Caki2 (cell line): ENCODE data around the gene ALG12. TPM values are rescaled to one million over a fixed set of nuclear protein-coding genes. Genes with fewer than 3 reads are reported as not detected.

Source experiments
- DNase-seq: peaks from one replicate; pipeline ENCODE4 v3.0.0-alpha.2; 2015; ENCODE audit warnings: low read depth
- in situ Hi-C: cut with HindIII; loops from 2 replicates; pipeline ENCODE4 v1.10.0; 2016; ENCODE audit warnings: low sequenced_read_pairs, low pct_unique_long_range_greater_than_20kb, mixed read lengths
- total RNA-seq: library from RNA; depleted of rRNA; stranded (reverse); fragments of >200 nt; shearing (Covaris generic); gene quantifications from 2 replicates; pipeline ENCODE4 v1.2.3, GENCODE V29; 2014; ENCODE audit warnings: low replicate concordance

The ALG12 gene
- total RNA-seq, 1 experiment from 2014 or later = 45.1 TPM

DNA sequence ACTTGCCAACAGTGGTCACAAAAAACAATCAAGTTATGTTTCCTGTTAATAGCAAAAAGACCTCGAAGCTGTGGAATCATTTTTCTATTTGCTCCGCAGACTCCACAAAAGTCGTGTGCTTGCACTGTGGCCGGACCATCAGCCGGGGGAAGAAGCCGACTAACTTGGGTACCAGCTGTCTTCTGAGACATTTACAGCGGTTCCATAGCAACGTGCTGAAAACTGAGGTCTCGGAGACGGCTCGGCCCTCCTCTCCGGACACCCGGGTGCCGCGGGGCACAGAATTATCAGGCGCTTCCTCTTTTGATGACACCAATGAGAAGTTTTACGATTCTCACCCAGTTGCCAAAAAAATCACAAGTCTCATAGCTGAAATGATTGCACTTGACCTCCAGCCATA is 33.0 kb downstream of the ALG12 start:
- in situ Hi-C loops = no loop called here
- DNase-seq = no peak

DNA sequence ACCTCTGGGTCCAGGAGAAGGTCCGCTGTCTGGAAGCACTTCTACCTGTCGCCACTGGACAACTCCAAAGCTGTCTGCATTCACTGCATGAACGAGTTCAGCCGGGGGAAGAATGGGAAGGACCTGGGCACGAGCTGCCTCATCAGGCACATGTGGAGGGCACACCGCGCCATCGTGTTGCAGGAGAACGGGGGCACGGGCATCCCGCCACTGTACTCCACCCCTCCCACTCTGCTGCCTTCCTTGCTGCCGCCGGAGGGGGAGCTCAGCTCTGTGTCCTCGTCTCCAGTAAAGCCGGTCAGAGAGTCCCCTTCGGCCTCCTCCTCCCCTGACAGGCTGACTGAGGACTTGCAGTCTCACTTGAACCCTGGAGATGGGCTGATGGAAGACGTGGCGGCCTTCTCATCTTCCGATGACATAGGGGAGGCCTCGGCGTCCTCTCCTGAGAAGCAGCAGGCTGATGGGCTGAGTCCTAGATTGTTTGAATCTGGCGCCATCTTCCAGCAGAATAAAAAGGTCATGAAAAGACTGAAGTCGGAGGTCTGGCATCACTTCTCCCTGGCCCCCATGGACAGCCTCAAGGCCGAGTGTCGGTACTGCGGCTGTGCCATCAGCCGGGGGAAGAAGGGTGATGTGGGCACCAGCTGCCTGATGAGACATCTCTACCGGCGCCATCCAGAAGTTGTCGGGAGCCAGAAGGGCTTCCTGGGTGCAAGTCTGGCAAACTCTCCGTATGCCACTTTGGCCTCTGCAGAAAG is 33.6 kb downstream of the ALG12 start:
- in situ Hi-C loops = no loop called here

GRCh38 chr22:49884075-49884474 is 34.2 kb downstream of the ALG12 start:
- no peak for DNase-seq
- in situ Hi-C loops = no loop called here

More for the DNA sequence above, 33.6 kb downstream of the ALG12 start:
- no peak for DNase-seq

DNA sequence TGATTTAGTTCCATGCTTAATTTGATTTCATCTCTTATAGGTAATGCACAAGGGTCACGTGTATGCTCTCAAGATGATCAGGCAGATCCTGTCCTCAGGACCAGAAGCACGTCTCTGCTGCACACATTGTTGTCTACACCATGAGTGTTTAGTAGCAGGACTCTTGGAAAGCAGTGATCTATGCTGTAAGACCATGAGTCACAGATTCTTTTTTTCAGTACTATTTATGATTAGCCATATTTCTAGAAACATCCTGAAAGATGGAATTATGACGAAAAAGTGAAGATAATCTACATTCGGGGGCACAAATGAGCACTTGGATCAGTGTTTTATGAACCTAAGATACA is 35.0 kb downstream of the ALG12 start:
- in situ Hi-C loops = no loop called here

DNA sequence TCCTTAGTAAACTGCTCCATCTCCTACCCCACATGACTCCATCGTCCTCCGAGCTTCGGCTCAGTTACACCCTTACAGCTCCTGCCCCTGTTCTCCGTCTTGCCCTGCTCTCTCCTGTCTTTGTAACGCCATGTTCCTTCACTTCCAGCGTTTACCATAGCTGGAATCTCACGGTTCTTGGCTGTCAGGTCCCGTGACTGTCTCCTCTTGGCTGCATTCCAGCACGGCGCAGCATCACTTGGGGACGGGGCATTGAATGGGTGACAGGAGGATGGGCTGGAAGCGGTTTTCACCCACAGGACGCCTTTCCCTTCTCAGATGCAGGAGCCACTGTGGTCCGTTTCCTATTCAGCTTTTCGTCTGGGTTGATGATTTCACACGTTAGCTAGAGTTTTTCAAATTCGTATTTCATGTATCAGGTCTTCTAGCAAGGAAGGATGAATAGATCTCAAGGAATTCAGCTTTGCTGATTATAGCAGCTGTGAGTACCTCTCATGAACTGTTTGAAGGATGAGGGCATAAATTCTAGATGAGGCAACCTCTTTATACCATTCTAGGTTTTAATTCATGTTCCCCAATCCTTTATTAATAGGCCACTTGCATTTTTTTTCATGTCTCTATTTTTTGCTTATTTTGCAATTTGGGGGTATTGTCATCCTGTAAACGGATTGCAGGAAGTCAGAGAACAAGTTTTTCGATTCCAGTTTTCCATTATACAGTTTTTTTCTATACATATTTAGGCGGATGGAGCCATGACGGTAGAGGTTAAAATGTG is 35.5 kb downstream of the ALG12 start:
- DNase-seq = no peak
- in situ Hi-C loops = no loop called here

More for the DNA sequence above, 35.0 kb downstream of the ALG12 start:
- no peak for DNase-seq

DNA sequence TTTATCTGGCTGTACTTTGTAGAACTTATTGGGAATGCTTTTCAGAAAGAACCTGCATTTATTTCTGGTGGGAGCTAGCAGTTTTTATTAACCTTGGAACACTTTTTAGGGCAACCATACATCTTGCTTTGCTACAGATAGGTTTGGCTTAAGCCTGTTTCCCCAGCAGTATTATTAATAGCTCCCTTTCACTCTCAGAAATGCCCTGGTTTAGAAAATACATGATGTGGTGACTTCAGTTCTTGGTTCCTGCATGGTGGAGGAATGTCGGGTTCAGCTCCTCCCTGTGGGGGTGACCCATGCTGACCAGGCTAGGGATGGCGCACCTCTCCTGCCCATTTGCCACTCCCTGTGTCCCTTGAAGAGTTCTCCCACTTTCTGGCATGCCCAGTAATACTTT is 36.4 kb downstream of the ALG12 start:
- in situ Hi-C loops = no loop called here
- DNase-seq = no peak

- in situ Hi-C loops = no loop called here
These were observed 38.0 kb downstream of the ALG12 start for GRCh38 chr22:49880281-49880680.

GRCh38 chr22:49879871-49880270 is 38.4 kb downstream of the ALG12 start:
- no peak for DNase-seq
- in situ Hi-C loops = no loop called here

More at GRCh38 chr22:49880281-49880680, 38.0 kb downstream of the ALG12 start:
- no peak for DNase-seq

DNA sequence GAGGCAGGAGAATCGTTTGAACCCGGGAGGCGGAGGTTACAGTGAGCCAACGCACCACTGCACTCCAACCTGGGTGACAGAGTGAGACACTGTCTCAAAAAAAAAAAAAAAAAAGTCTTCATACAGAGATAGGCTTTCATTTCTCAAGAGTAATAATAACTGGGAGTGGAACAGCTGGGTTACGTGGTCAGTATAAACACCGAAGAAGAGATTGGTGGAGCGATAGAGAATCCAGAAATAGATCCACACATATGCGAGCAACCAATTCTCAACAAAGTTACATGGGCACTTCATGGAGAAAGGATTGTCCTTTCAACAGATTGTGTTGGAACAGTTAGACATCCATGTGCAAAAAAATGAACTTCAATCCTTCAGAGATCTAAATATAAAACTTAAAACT is 40.0 kb downstream of the ALG12 start:
- in situ Hi-C loops = no loop called here
- no peak for DNase-seq

- DNase-seq = no peak
- in situ Hi-C loops = no loop called here
These were observed 40.6 kb downstream of the ALG12 start for GRCh38 chr22:49877642-49878041.

DNA sequence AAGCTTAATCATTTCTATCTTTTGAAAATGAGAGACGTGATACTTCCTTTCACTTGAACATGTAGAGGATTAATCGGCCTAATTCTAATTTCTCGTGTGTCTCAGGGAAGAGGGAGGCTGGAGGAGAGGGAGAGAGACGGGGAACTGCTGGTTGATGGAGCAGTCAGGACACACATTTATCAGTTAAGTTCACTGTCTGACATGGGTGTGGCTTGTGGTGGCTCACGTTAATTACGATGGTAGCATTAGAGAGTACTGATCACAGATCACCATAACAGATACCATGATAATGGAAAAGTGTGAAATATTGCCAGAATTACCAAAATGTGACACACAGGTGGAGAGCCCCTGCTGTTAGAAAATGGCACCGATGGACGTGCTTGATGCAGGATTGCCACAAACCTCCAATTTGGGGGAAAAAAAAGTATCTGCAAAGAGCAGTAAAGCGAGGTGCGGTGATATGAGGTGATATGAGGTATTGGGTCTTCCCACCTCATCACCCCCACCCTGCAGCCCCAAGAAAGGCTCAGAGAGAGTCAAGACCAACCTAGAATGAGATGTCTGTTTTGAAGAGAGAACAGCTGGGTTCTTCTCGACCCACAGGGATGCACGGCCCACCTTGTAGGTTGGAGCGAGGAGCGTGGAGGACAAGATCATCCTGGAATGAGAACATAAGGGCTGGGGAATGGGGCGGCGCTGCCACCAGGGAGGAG is 44.9 kb downstream of the ALG12 start:
- in situ Hi-C loops = no loop called here
- no peak for DNase-seq

DNA sequence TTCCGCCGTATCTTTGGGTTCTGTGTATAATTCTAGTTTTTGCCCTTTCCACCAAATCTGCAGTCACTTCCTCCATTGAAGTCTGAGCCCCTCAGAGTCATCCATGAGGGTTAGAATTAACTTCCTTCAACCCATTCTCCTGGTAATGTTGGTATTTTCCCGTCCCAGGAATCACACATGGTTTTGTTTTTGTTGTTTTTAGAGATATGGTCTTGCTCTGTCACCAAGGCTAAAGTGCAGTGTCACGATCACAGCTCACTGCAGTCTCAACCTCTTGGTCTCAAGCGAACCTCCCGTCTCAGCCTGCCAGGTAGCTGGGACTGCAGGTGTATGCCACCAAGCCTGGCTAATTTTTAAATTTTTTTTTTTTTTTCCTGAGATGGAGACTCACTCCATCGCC is 45.9 kb downstream of the ALG12 start:
- no peak for DNase-seq
- in situ Hi-C loops = no loop called here

DNA sequence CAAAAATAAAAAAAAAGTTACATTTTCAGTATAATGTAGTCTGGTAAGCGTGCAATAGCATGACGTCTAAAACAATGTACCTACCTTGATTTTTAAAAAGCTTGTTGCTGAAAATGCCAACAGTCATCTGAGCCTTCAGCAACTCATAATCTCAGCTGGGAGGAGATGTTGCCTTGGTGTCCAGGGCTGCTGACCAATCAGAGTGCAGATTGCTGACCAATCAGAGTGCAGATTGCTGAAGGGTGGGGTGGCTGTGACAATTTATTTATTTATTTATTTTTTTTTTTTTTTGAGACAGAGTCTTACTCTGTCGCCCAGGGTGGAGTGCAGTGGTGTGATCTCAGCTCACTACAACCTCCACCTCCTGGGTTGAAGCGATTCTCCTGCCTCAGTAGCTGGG is 46.8 kb downstream of the ALG12 start:
- in situ Hi-C loops = no loop called here
- DNase-seq = no peak

DNA sequence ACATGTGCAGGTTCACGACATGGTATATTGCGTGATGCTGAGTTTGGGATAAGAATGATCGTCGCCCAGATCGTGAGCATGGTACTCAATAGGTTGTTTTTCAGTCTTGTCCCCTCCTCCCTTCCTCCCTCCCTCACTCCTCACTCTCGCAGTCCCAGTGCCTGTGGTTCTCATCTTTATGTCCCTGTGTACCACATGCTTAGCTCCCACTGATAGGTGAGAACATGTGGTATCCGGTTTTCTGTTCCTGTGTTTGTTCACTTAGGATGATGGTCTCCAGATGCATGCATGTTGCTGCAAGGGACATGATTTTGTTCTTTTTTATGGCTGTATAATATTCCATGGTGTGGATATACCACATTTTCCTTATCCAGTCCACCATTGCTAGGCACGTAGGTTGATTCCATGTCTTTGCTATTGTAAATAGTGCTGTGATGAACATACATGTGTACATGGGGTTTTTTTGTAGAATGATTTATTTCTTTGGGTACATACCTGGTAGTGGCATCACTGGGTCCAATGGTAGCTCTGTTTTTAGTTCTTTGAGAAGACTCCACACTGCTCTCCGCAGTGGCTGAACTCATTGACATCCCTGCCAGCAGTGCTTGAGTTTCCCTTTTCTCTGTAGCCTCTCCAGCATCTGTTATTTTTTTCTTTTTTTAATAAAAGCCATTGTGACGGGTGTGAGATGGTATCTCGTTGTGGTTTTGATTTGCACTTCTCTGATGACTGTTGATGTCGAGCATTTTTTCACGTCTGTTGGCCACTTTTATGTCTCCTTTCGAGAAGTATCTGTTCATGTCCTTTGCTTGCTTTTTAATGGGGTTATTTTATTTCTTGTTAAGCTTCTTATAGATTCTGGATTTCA is 48.2 kb downstream of the ALG12 start:
- no peak for DNase-seq
- in situ Hi-C loops = no loop called here

- in situ Hi-C loops = no loop called here
- no peak for DNase-seq
These were observed 49.0 kb downstream of the ALG12 start for GRCh38 chr22:49869086-49869830.

DNA sequence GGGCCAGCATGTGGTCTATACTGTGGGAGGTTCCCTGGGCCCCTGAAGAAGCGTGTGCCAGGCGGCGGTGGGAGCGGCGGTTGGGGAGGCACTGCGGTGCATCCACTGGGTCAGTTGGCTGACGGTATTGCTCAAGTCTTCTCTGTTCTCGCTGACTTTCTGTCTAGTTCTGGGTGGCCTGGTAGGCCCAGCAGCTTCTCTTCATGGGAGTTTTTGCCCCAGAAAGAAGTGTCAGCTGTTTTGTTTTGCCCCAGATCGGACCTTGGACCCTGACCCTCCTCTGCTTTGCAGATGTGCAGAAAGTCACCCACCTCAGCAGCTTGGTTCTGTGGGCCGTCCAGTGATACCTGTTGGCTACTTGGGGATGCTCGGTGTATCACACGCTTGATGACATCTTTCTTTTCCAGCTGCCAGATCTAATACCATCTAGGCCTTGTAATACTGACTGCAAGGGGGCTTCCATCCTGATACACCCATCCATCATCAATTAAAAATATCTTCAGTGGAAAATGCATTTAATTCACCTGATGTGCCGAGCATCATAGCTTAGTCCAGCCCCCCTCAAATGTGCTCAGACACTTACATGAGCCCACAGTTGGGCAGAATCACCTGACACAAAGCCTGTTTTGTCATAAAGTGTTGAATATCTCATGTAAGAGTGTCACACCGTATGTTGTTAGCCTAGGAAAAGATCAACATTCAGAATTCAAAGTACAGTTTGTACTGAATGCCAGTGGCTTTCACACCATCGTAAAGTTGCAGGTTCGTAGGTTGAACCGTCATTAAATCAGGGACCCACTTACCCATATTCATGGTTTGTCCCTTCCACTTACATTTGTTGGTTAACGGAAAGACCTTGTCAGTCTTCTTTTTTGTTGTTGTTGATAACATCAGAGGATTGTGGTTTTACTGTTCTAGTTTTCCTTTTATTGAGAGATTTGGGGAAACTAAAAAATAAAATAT is 50.7 kb downstream of the ALG12 start:
- in situ Hi-C loops = no loop called here

DNA sequence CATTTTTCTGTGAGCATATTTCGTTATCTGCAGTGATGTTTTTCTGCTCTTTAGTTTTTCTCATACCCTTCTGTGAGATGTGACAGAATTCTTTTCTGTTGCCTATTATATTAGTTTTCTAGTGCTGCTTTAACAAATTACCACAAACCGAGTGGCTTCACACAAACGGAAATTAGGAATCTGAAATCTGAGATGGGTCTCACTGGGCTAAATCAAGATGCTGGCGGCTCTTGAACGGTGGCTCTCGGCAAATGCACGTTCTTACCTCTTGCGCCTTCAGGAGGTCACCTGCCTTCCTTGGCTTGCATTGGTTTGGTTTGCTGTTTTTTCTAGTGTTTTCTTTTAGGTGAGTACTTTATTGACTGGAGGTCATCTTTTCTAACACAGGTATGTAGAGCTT is 51.6 kb downstream of the ALG12 start:
- no peak for DNase-seq
- in situ Hi-C loops = no loop called here

More for the DNA sequence above, 50.7 kb downstream of the ALG12 start:
- no peak for DNase-seq
